Keratinocyte (primary cell): ENCODE data around the gene CUZD1. TPM values are rescaled to one million over a fixed set of nuclear protein-coding genes. Genes with fewer than 3 reads are reported as not detected.

Source experiments
- DNase-seq: peaks from one replicate; pipeline ENCODE4 v3.0.0-alpha.2; 2011; ENCODE audit warnings: low read depth, missing footprints, low spot score
- FAIRE-seq: peaks from 2 replicates; lab custom pipeline; 2011; peaks lifted over from hg19 to GRCh38; lab: Jason Lieb, UNC
- H2AFZ ChIP-seq: 2 replicates; pipeline ENCODE4 v1.6.0; 2012; ENCODE audit warnings: low read length, control low read depth, inconsistent platforms; ENCODE audit not compliant: control insufficient read depth
- H3K27ac ChIP-seq: 2 replicates; pipeline ENCODE4 v1.5.1; 2011; ENCODE audit warnings: low read length; ENCODE audit not compliant: control insufficient read depth, insufficient read depth
- H3K27me3 ChIP-seq: 3 replicates; pipeline ENCODE4 v1.6.0; 2011; ENCODE audit warnings: low read length; ENCODE audit not compliant: control insufficient read depth, insufficient read depth; ENCODE audit errors: extremely low read depth
- H3K36me3 ChIP-seq, 2 experiments: 2 replicates in 1 of 2; 3 replicates in 1 of 2; pipeline ENCODE4 v1.5.1; 2011; ENCODE audit warnings: low read length in 2 of 2, mild to moderate bottlenecking in 1 of 2; ENCODE audit not compliant: control insufficient read depth in 2 of 2, insufficient read depth in 2 of 2; ENCODE audit errors: extremely low read depth in 1 of 2
- H3K4me1 ChIP-seq: 3 replicates; pipeline ENCODE4 v1.5.1; 2011; ENCODE audit warnings: low read length; ENCODE audit not compliant: control insufficient read depth, insufficient read depth; ENCODE audit errors: extremely low read depth
- H3K4me2 ChIP-seq: 3 replicates; pipeline ENCODE4 v1.6.0; 2011; ENCODE audit warnings: low read depth, low read length; ENCODE audit not compliant: control insufficient read depth, insufficient read depth; ENCODE audit errors: extremely low read depth
- H3K4me3 ChIP-seq, 3 experiments: fragments of 200-600 bp in 1 of 3; sonication (generic) in 1 of 3; 2 replicates in 2 of 3; 3 replicates in 1 of 3; pipeline ENCODE4 v1.5.1; 2011 to 2016; ENCODE audit warnings: low read length in 3 of 3, mild to moderate bottlenecking in 3 of 3, control low read depth in 2 of 3, inconsistent platforms in 1 of 3, low read depth in 1 of 3, mixed read lengths in 1 of 3, mixed run types in 1 of 3, moderate library complexity in 1 of 3; ENCODE audit not compliant: control insufficient read depth in 2 of 3, insufficient read depth in 2 of 3; ENCODE audit errors: extremely low read depth in 1 of 3
- H3K79me2 ChIP-seq: 2 replicates; pipeline ENCODE4 v1.6.0; 2012; ENCODE audit warnings: low read length; ENCODE audit not compliant: control insufficient read depth, insufficient read depth
- H3K9ac ChIP-seq: 3 replicates; pipeline ENCODE4 v1.6.0; 2011; ENCODE audit warnings: low read length; ENCODE audit not compliant: control insufficient read depth, insufficient read depth; ENCODE audit errors: extremely low read depth
- H3K9me1 ChIP-seq: 3 replicates; pipeline ENCODE4 v1.6.0; 2011; ENCODE audit warnings: low read length; ENCODE audit not compliant: control insufficient read depth, insufficient read depth; ENCODE audit errors: extremely low read depth
- H3K9me3 ChIP-seq: 2 replicates; pipeline ENCODE4 v1.5.1; 2012; ENCODE audit warnings: low read depth, low read length; ENCODE audit not compliant: control insufficient read depth
- H4K20me1 ChIP-seq: 3 replicates; pipeline ENCODE4 v1.6.0; 2011; ENCODE audit warnings: low read length; ENCODE audit not compliant: control insufficient read depth, insufficient read depth; ENCODE audit errors: extremely low read depth
- CTCF ChIP-seq, 3 experiments: IDR thresholded peaks in 1 of 3; conservative IDR thresholded peaks in 1 of 3; optimal IDR thresholded peaks in 1 of 3; 2 replicates in 2 of 3; 3 replicates in 1 of 3; pipeline versions ENCODE3 to v1.5.1; 2011; ENCODE audit warnings: low read length in 3 of 3, mild to moderate bottlenecking in 3 of 3, moderate library complexity in 2 of 3, control low read depth in 1 of 3, inconsistent platforms in 1 of 3; ENCODE audit not compliant: insufficient read depth in 2 of 3; ENCODE audit errors: extremely low read depth in 1 of 3
- EZH2 ChIP-seq: IDR thresholded peaks from one replicate; pipeline ENCODE4 v1.6.1; 2012; ENCODE audit warnings: inconsistent platforms, mild to moderate bottlenecking, low read length, moderate library complexity
- dilution Hi-C: fragments of 300-500 bp; cut with MboI; formaldehyde crosslinking; loops from one replicate; pipeline ENCODE4 v1.7.0; 2020; ENCODE audit warnings: low sequenced_read_pairs; ENCODE audit not compliant: extremely low pct_ligation_motif_present
- polyA plus RNA-seq, 5 experiments: library from polyadenylated mRNA; depleted of rRNA in 3 of 5; stranded (reverse) in 3 of 5; stranded (forward) in 1 of 5; unstranded in 1 of 5; fragments of >200 nt; gene quantifications; 1 replicate in 1 of 5; 2 replicates in 3 of 5; 3 replicates in 1 of 5; pipeline versions ENCODE4 v1.2.1 to v1.2.3, GENCODE V29; 2011 to 2012; ENCODE audit warnings: missing spikeins in 2 of 5, low read depth in 1 of 5, low replicate concordance in 1 of 5

CUZD1 gene
- polyA plus RNA-seq, 1 donor (not counting 4 experiments of a cell fraction or from before 2014, with no cell fraction given), result 0.93 TPM

- dilution Hi-C loops, result no loop called here
- Histone ChIP-seq H3K79me2 (no peaks in the 10 kb centered on the region), H3K27me3 (peaks cover 5% of the 10 kb centered on the region), H3K9me3 (no peaks in the 10 kb centered on the region), H3K9ac (no peak overlapping the region), H4K20me1 (no peaks in the 10 kb centered on the region), H3K9me1 (no peaks in the 10 kb centered on the region), H3K36me3 (no peaks in the 10 kb centered on the region), H2AFZ (no peak overlapping the region), H3K4me1 (no peaks in the 10 kb centered on the region), H3K4me3 (no peak overlapping the region), H3K4me2 (no peak overlapping the region), H3K27ac (no peak overlapping the region)
- TF ChIP-seq CTCF (optimal IDR thresholded peaks at IDR 0.05 in 1 of 3, IDR thresholded peaks at IDR 0.05 in 1 of 3, conservative IDR thresholded peaks at IDR 0.05 in 1 of 3; ENCODE audit: extremely low read depth in 1 of 3, insufficient read depth in 2 of 3, low read length in 3 of 3), result no peak
- no peak for TF ChIP-seq EZH2
- DNase-seq (no peak), FAIRE-seq (no peak)
Observed at GRCh38 chr10:122812751-122813150, 32.9 kb downstream of the CUZD1 start.

GRCh38 chr10:122802282-122802681 is 43.4 kb downstream of the CUZD1 start:
- H4K20me1 ChIP-seq, result no peaks in the 10 kb centered on the region
- H3K27me3 ChIP-seq, result no peaks in the 10 kb centered on the region
- no peaks in the 10 kb centered on the region for H3K9me1 ChIP-seq
- H3K27ac ChIP-seq, result no peak overlapping the region
- H3K9ac ChIP-seq, result no peak overlapping the region
- H3K79me2 ChIP-seq, result no peaks in the 10 kb centered on the region
- no peak overlapping the region for H2AFZ ChIP-seq
- H3K4me1 ChIP-seq, result no peaks in the 10 kb centered on the region
- dilution Hi-C loops, result no loop called here
- no peak overlapping the region for H3K4me3 ChIP-seq
- no peaks in the 10 kb centered on the region for H3K9me3 ChIP-seq
- FAIRE-seq (no peak), DNase-seq (no peak)
- H3K4me2 ChIP-seq, result no peak overlapping the region
- no peaks in the 10 kb centered on the region for H3K36me3 ChIP-seq
- TF ChIP-seq EZH2 (no peak), CTCF (optimal IDR thresholded peaks at IDR 0.05 in 1 of 3, IDR thresholded peaks at IDR 0.05 in 1 of 3, conservative IDR thresholded peaks at IDR 0.05 in 1 of 3; ENCODE audit: extremely low read depth in 1 of 3, insufficient read depth in 2 of 3, low read length in 3 of 3) (no peak)
